IMR-90 (cell line): Measurements from ENCODE around the gene RBMS3. TPM values are rescaled to one million over a fixed set of nuclear protein-coding genes. Genes with fewer than 3 reads are reported as not detected.

Experiments used
- ATAC-seq: fragments of 200-7000 bp; cut with Tn5 transposase; 2 replicates; pipeline ENCODE4 v1.9.1; 2020; ENCODE audit warnings: low read depth, mild to moderate bottlenecking, moderate library complexity
- BruUV-seq: library from RNA; stranded (reverse); fragments of 400-500 nt; replicated peaks from 2 replicates; lab custom pipeline; 2021; lab: Mats Ljungman, UMichigan
- CTCF ChIA-PET: fragments of 300-600 bp; formaldehyde crosslinking; extraction: SDS; loops from one replicate; lab custom pipeline; 2021; ENCODE audit warnings: antibody characterized with exemption; lab: Yijun Ruan, JAX
- POLR2A ChIA-PET: fragments of 300-600 bp; sonication (Branson Sonifier 250); formaldehyde crosslinking; loops from one replicate; lab custom pipeline; 2022; ENCODE audit warnings: antibody characterized with exemption; ENCODE audit not compliant: unreplicated experiment; lab: Charles Lee
- DNase-seq: peaks from one replicate; pipeline ENCODE4 v3.0.0; 2013
- H2AFZ ChIP-seq: replicated peaks from 2 replicates; pipeline ENCODE3; 2013; ENCODE audit warnings: low read length, mild to moderate bottlenecking; ENCODE audit not compliant: poor library complexity
- H2AK5ac ChIP-seq: 2 replicates; pipeline ENCODE4 v1.6.1; 2013; ENCODE audit warnings: low read depth, low read length, inconsistent platforms
- H2AK9ac ChIP-seq: replicated peaks from 2 replicates; pipeline ENCODE3; 2013; ENCODE audit warnings: mild to moderate bottlenecking, low read depth, low read length, moderate library complexity; ENCODE audit not compliant: poor library complexity
- H2BK120ac ChIP-seq: 2 replicates; pipeline ENCODE4 v1.6.1; 2013; ENCODE audit warnings: low read depth, low read length, inconsistent platforms
- H2BK15ac ChIP-seq: 3 replicates; pipeline ENCODE4 v1.6.1; 2013; ENCODE audit warnings: low read depth, low read length, inconsistent platforms
- H2BK20ac ChIP-seq: 2 replicates; pipeline ENCODE4 v1.6.1; 2013; ENCODE audit warnings: low read depth, mild to moderate bottlenecking, inconsistent platforms, low read length, moderate library complexity
- H2BK5ac ChIP-seq: 2 replicates; pipeline ENCODE4 v1.6.1; 2013; ENCODE audit warnings: mild to moderate bottlenecking, low read depth, low read length, inconsistent platforms; ENCODE audit not compliant: poor library complexity, severe bottlenecking
- H3K14ac ChIP-seq: replicated peaks from 2 replicates; pipeline ENCODE4 v1.6.1; 2013; ENCODE audit warnings: low read depth, low read length, inconsistent platforms
- H3K18ac ChIP-seq: 2 replicates; pipeline ENCODE4 v1.6.1; 2013; ENCODE audit warnings: low read depth, low read length, control low read depth
- H3K23ac ChIP-seq: 2 replicates; pipeline ENCODE4 v1.6.1; 2013; ENCODE audit warnings: low read depth, low read length, inconsistent platforms
- H3K27ac ChIP-seq: 2 replicates; pipeline ENCODE4 v1.5.1; 2013; ENCODE audit warnings: mild to moderate bottlenecking, control low read depth, low read length; ENCODE audit not compliant: insufficient read depth
- H3K27me3 ChIP-seq: 2 replicates; pipeline ENCODE4 v1.6.1; 2013; ENCODE audit warnings: low read length; ENCODE audit not compliant: control insufficient read depth, insufficient read depth
- H3K36me3 ChIP-seq: 2 replicates; pipeline ENCODE4 v1.6.1; 2013; ENCODE audit warnings: low read length, mixed read lengths; ENCODE audit not compliant: control insufficient read depth, insufficient read depth
- H3K4ac ChIP-seq: 2 replicates; pipeline ENCODE4 v1.6.1; 2013; ENCODE audit warnings: low read depth, low read length, inconsistent platforms
- H3K4me1 ChIP-seq: 2 replicates; pipeline ENCODE4 v1.6.1; 2013; ENCODE audit warnings: low read length, mixed read lengths; ENCODE audit not compliant: control insufficient read depth, insufficient read depth
- H3K4me2 ChIP-seq: 2 replicates; pipeline ENCODE4 v1.6.1; 2013; ENCODE audit warnings: low read depth, mild to moderate bottlenecking, control low read depth, low read length, moderate library complexity
- H3K4me3 ChIP-seq: 2 replicates; pipeline ENCODE4 v1.5.1; 2013; ENCODE audit warnings: low read depth, mild to moderate bottlenecking, control low read depth, low read length, moderate library complexity; ENCODE audit not compliant: insufficient read depth
- H3K56ac ChIP-seq: 2 replicates; pipeline ENCODE4 v1.6.1; 2013; ENCODE audit warnings: low read length, inconsistent platforms; ENCODE audit not compliant: insufficient read depth; ENCODE audit errors: extremely low read depth
- H3K79me1 ChIP-seq, 2 experiments: 2 replicates each; pipeline ENCODE4 v1.6.1; 2013; ENCODE audit warnings: low read length in 2 of 2, inconsistent platforms in 1 of 2, low read depth in 1 of 2
- H3K9ac ChIP-seq: 2 replicates; pipeline ENCODE4 v1.6.1; 2013; ENCODE audit warnings: low read depth, low read length, control low read depth
- H3K9me1 ChIP-seq: 2 replicates; pipeline ENCODE4 v1.6.1; 2013; ENCODE audit warnings: low read length, inconsistent platforms; ENCODE audit not compliant: insufficient read depth
- H3K9me3 ChIP-seq: 2 replicates; pipeline ENCODE4 v1.6.1; 2013; ENCODE audit warnings: low read length; ENCODE audit not compliant: control insufficient read depth, insufficient read depth
- H4K20me1 ChIP-seq: 2 replicates; pipeline ENCODE4 v1.6.1; 2013; ENCODE audit warnings: low read length, inconsistent platforms; ENCODE audit not compliant: insufficient read depth
- H4K5ac ChIP-seq: 2 replicates; pipeline ENCODE4 v1.6.1; 2013; ENCODE audit warnings: mild to moderate bottlenecking, low read depth, low read length, control low read depth
- H4K8ac ChIP-seq, 2 experiments: 2 replicates each; pipeline ENCODE4 v1.6.1; 2013; ENCODE audit warnings: low read depth in 2 of 2, low read length in 2 of 2, control low read depth in 1 of 2, inconsistent platforms in 1 of 2
- H4K91ac ChIP-seq: 2 replicates; pipeline ENCODE4 v1.6.1; 2013; ENCODE audit warnings: low read depth, low read length, inconsistent platforms; ENCODE audit not compliant: insufficient read depth
- CEBPB ChIP-seq: IDR thresholded peaks from 2 replicates; pipeline ENCODE4 v1.6.1; 2012; ENCODE audit warnings: low read depth, low read length, improper control_type of control experiment
- MAZ ChIP-seq: IDR thresholded peaks from 2 replicates; pipeline ENCODE4 v1.6.1; 2012; ENCODE audit warnings: low read depth, mild to moderate bottlenecking, low read length, improper control_type of control experiment, moderate library complexity, borderline replicate concordance
- POLR2A ChIP-seq: IDR thresholded peaks from 2 replicates; pipeline ENCODE4 v1.6.1; 2012; ENCODE audit warnings: mild to moderate bottlenecking, low read depth, low read length
- RCOR1 ChIP-seq: IDR thresholded peaks from 2 replicates; pipeline ENCODE4 v1.6.1; 2012; ENCODE audit warnings: mild to moderate bottlenecking, low read length, improper control_type of control experiment; ENCODE audit not compliant: insufficient replicate concordance
- RFX5 ChIP-seq: IDR thresholded peaks from 2 replicates; pipeline ENCODE4 v1.8.0; 2012; ENCODE audit warnings: low read depth, mild to moderate bottlenecking, low read length, moderate library complexity
- WGBS, 2 experiments: methylation state at CpG; one replicate each; pipeline versions ENCODE4 v1.1.5 to v1.1.7; 2013; ENCODE audit warnings: missing lambda C conversion rate in 2 of 2; ENCODE audit not compliant: insufficient read length in 1 of 2; ENCODE audit errors: extremely low coverage in 2 of 2; 5-methylcytosine and 5-hydroxymethylcytosine counted together
- dilution Hi-C: fragments of 300-500 bp; cut with HindIII; formaldehyde crosslinking; loops from one replicate; pipeline ENCODE4 v1.14.3; 2018; ENCODE audit warnings: low sequenced_read_pairs; ENCODE audit not compliant: unreplicated experiment
- in situ Hi-C: fragments of 300-500 bp; cut with MboI; formaldehyde crosslinking; loops from 3 replicates; pipeline ENCODE4 v1.14.3; 2019; ENCODE audit warnings: low sequenced_read_pairs, inconsistent platforms, mixed read lengths
- intact Hi-C: fragments of 100-400 bp; cut with micrococcal nuclease; formaldehyde crosslinking; loops from 2 replicates; pipeline ENCODE4 v1.10.0; 2022
- polyA plus RNA-seq, 3 experiments: library from polyadenylated mRNA; depleted of rRNA; stranded (reverse); fragments of >200 nt; gene quantifications; 2 replicates each; pipeline ENCODE4 v1.2.3, GENCODE V29; 2012; ENCODE audit warnings: low replicate concordance in 1 of 3
- total RNA-seq: library from RNA; depleted of rRNA; stranded (reverse); fragments of >200 nt; gene quantifications from 2 replicates; pipeline ENCODE4 v1.2.3, GENCODE V29; 2012

The RBMS3 gene
- total and polyA plus RNA-seq, 2 of the 4 experiments (the other 2 are of a cell fraction), result 15.2 to 127 TPM

DNA sequence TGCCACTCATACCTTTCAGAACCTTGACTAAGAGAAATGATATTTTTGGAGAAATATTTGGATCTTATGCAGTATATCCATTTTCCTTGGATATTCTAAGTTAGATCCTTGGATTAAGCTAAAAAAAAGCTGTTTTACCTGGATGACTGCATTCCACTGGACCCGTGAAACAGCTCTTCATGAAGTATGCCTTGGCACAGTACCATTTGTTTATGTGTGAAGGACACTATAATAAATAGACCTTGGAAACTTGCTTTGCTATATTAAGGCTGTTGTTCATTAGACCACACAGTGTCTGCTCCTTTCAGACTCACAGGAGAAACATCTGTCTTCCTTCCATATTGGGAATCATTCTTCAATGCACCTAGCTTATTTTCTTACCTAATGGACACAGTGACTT, 674.5 kb downstream of the RBMS3 start:
- Histone ChIP-seq H3K9me1 (no peaks in the 10 kb centered on the region), H2BK20ac (no peak overlapping the region), H3K14ac (no peak overlapping the region), H2AK9ac (no peak overlapping the region), H3K56ac (no peak overlapping the region), H3K23ac (no peak overlapping the region), H2AFZ (no peak overlapping the region), H2BK5ac (no peak overlapping the region), H2AK5ac (no peak overlapping the region), H3K79me1 (no peaks in the 10 kb centered on the region), H4K5ac (no peak overlapping the region), H3K27me3 (no peaks in the 10 kb centered on the region), H3K4ac (no peak overlapping the region), H2BK120ac (no peak overlapping the region), H3K4me3 (no peak overlapping the region), H3K18ac (no peak overlapping the region), H3K4me2 (no peak overlapping the region), H3K27ac (no peak overlapping the region), H4K91ac (no peak overlapping the region), H3K4me1 (no peaks in the 10 kb centered on the region), H2BK15ac (no peak overlapping the region), H3K36me3 (no peaks in the 10 kb centered on the region), H3K9me3 (no peaks in the 10 kb centered on the region), H4K8ac (no peak overlapping the region), H3K9ac (no peak overlapping the region), H4K20me1 (no peaks in the 10 kb centered on the region)
- ChIA-PET CTCF (no interaction called here), POLR2A (no interaction called here)
- TF ChIP-seq CEBPB (no peak), POLR2A (no peak), MAZ (no peak), RCOR1 (no peak), RFX5 (no peak)
- DNase-seq (no peak), ATAC-seq (no peak)
- intact Hi-C loops (no loop called here), dilution Hi-C loops (no loop called here), in situ Hi-C loops (no loop called here)
- no CpG with 5 or more reads among the region's 1 CpG for WGBS, 2 experiments
- no TSS peak for BruUV-seq
